PC-3 (cell line): ENCODE results near the gene HEXD.

Source experiments
- EZH2 ChIP-seq: fragments of 300-600 bp; sonication (generic); IDR thresholded peaks from one replicate; pipeline ENCODE4 v1.6.1; 2017; ENCODE audit warnings: antibody characterized with exemption, mild to moderate bottlenecking, low read length; ENCODE audit not compliant: unreplicated experiment
- EZH2phosphoT487 ChIP-seq: fragments of 300-600 bp; sonication (generic); IDR thresholded peaks from 2 replicates; pipeline ENCODE4 v1.6.1; 2018; ENCODE audit warnings: mild to moderate bottlenecking, antibody characterized with exemption, low read length, borderline replicate concordance
- TF ChIP-seq, protein P1 (sequence below): fragments of 300-600 bp; sonication (generic); conservative IDR thresholded peaks from 2 replicates; pipeline ENCODE4 v1.5.1; 2017; ENCODE audit warnings: antibody characterized with exemption, low read depth, mild to moderate bottlenecking, low read length

DNA sequence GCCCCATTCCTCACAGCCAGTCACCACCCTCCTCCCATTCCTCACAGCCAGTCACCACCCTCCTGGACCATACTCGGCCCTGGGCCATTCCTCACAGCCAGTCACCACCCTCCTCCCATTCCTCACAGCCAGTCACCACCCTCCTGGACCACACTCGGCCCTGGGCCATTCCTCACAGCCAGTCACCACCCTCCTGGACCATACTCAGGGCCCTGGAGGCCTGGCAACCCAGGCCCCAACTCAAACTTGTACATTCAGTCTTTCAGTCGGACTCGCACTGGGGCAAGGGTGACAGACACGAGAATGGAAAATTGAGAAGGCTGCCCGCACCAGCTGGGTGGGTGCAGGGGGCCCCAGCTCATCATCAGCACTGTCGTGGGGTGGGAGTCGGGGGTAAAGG is 71.0 kb downstream of the HEXD start:
- TF ChIP-seq, protein P1, sequence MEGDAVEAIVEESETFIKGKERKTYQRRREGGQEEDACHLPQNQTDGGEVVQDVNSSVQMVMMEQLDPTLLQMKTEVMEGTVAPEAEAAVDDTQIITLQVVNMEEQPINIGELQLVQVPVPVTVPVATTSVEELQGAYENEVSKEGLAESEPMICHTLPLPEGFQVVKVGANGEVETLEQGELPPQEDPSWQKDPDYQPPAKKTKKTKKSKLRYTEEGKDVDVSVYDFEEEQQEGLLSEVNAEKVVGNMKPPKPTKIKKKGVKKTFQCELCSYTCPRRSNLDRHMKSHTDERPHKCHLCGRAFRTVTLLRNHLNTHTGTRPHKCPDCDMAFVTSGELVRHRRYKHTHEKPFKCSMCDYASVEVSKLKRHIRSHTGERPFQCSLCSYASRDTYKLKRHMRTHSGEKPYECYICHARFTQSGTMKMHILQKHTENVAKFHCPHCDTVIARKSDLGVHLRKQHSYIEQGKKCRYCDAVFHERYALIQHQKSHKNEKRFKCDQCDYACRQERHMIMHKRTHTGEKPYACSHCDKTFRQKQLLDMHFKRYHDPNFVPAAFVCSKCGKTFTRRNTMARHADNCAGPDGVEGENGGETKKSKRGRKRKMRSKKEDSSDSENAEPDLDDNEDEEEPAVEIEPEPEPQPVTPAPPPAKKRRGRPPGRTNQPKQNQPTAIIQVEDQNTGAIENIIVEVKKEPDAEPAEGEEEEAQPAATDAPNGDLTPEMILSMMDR: no peak
- TF ChIP-seq EZH2 (no peak), EZH2phosphoT487 (no peak)
